Neural progenitor cell (in vitro differentiated cells): Measurements from ENCODE around the gene C9orf72.

Source experiments
- EZH2 ChIP-seq: fragments of 200-600 bp; sonication (generic); IDR thresholded peaks from 2 replicates; pipeline ENCODE4 v1.6.1; 2017; ENCODE audit warnings: antibody characterized with exemption, mild to moderate bottlenecking, moderate library complexity
- TF ChIP-seq, protein P1 (sequence below): fragments of 200-600 bp; sonication (generic); IDR thresholded peaks from 2 replicates; pipeline ENCODE4 v1.5.1; 2017; ENCODE audit warnings: antibody characterized with exemption, mild to moderate bottlenecking

DNA sequence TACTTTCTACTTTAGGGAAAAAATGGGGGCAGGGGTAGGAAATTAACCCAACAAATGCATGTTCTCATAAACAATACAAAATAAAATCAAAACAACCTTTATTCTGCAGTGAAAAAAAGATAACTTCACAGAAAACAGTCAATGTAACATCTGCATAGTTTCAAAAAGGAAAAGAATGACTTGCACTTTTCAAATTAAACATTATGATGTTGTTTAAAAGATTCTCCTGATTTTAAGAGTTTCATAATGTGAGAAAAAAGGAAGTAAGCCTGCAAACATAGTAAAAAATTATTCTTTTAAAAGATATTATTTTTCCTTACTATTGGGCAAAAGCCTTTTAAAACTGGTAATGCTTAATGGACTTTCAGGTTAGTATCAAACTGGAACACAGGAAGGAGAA is 7.6 kb downstream of the C9orf72 start:
- TF ChIP-seq, protein P1, sequence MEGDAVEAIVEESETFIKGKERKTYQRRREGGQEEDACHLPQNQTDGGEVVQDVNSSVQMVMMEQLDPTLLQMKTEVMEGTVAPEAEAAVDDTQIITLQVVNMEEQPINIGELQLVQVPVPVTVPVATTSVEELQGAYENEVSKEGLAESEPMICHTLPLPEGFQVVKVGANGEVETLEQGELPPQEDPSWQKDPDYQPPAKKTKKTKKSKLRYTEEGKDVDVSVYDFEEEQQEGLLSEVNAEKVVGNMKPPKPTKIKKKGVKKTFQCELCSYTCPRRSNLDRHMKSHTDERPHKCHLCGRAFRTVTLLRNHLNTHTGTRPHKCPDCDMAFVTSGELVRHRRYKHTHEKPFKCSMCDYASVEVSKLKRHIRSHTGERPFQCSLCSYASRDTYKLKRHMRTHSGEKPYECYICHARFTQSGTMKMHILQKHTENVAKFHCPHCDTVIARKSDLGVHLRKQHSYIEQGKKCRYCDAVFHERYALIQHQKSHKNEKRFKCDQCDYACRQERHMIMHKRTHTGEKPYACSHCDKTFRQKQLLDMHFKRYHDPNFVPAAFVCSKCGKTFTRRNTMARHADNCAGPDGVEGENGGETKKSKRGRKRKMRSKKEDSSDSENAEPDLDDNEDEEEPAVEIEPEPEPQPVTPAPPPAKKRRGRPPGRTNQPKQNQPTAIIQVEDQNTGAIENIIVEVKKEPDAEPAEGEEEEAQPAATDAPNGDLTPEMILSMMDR, result no peak
- TF ChIP-seq EZH2, result no peak
